ENCODE measurements around the gene PFDN5.
A peak's percentile ranks its signal among the peaks of the same experiment; 100 is the strongest.
"Not testable (repeated sequence)": the region's sequence is repeated elsewhere in the genome, so short reads cannot be mapped to it uniquely, and the experiment has no call there.

Gene PFDN5

GRCh38 chr12:53290661-53291060, 4.7 kb upstream of the PFDN5 start:
- Histone ChIP-seq H3K18ac (ENCODE audit: low read length) (no peak overlapping the region), H3K56ac (ENCODE audit: low read length) (no peak overlapping the region), H2AK5ac (ENCODE audit: low read length) (no peak overlapping the region), H3K4me1 (ENCODE audit: control insufficient read depth, low read depth, low read length) (no peaks in the 10 kb centered on the region), H3K79me1 (ENCODE audit: low read length) (peaks cover under 1% of the 10 kb centered on the region), H3K36me3 (ENCODE audit: control insufficient read depth, insufficient read depth, low read length) (peaks cover 27% of the 10 kb centered on the region), H3K27me3 (ENCODE audit: insufficient read depth, low read length, poor library complexity) (no peaks in the 10 kb centered on the region), H4K5ac (ENCODE audit: low read length) (no peak overlapping the region), H3K4ac (ENCODE audit: low read depth, low read length) (no peak overlapping the region), H4K8ac (ENCODE audit: low read depth, low read length) (no peak overlapping the region), H3K4me2 (ENCODE audit: low read length) (no peak overlapping the region), H3K4me3 (ENCODE audit: low read length) (no peak overlapping the region), H2BK120ac (ENCODE audit: low read depth, low read length) (no peak overlapping the region), H3K79me2 (ENCODE audit: control insufficient read depth, insufficient read depth, low read length) (peaks cover 2% of the 10 kb centered on the region), H3K23ac (ENCODE audit: low read length) (no peak overlapping the region), H3K27ac (ENCODE audit: low read depth, low read length) (no peak overlapping the region), H3K9ac (ENCODE audit: low read length) (no peak overlapping the region), H2BK15ac (replicated peaks; ENCODE audit: low read depth) (no peak overlapping the region), H2BK5ac (ENCODE audit: low read length) (no peak overlapping the region)
- DNase-seq: no peak
- no CpG with 5 or more reads among the region's 9 CpGs for WGBS (ENCODE audit: extremely low coverage, insufficient coverage, low lambda C conversion rate)

DNA sequence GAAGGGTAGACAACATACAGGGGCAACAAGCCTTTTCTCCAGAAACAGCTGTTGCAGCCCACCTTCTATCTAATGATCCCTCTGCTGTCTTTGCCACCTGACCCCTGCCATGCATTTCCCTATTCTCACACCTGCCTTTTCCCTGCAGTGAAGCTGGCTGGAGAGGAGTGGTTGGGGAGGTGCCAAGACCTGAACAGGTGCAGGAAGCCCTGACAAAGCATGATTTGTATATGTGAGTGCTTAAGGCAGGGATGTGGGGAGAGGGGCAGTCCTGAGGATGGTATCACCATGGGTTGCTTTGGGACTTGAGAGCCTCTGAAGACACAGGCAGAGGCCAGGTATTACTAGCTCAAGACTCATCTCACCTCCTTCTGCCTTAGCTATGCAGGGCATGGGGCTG, 2.9 kb upstream of the PFDN5 start:
- Histone ChIP-seq H3K18ac (ENCODE audit: low read length) (no peak overlapping the region), H3K23ac (ENCODE audit: low read length) (no peak overlapping the region), H3K4me3 (ENCODE audit: low read length) (no peak overlapping the region), H3K4me1 (ENCODE audit: control insufficient read depth, low read depth, low read length) (peaks cover 3% of the 10 kb centered on the region), H3K27ac (ENCODE audit: low read depth, low read length) (no peak overlapping the region), H3K56ac (ENCODE audit: low read length) (no peak overlapping the region), H3K9ac (ENCODE audit: low read length) (no peak overlapping the region), H4K8ac (ENCODE audit: low read depth, low read length) (no peak overlapping the region), H3K79me2 (ENCODE audit: control insufficient read depth, insufficient read depth, low read length) (peaks cover 13% of the 10 kb centered on the region), H2BK15ac (replicated peaks; ENCODE audit: low read depth) (no peak overlapping the region), H3K27me3 (ENCODE audit: insufficient read depth, low read length, poor library complexity) (no peaks in the 10 kb centered on the region), H3K4ac (ENCODE audit: low read depth, low read length) (no peak overlapping the region), H2BK5ac (ENCODE audit: low read length) (no peak overlapping the region), H2AK5ac (ENCODE audit: low read length) (no peak overlapping the region), H2BK120ac (ENCODE audit: low read depth, low read length) (no peak overlapping the region), H3K79me1 (ENCODE audit: low read length) (peaks cover 5% of the 10 kb centered on the region), H4K5ac (ENCODE audit: low read length) (no peak overlapping the region), H3K4me2 (ENCODE audit: low read length) (no peak overlapping the region), H3K36me3 (ENCODE audit: control insufficient read depth, insufficient read depth, low read length) (peaks cover 25% of the 10 kb centered on the region)
- no peak for DNase-seq

GRCh38 chr12:53295891-53296219, 513 bp downstream of the PFDN5 start:
- Histone ChIP-seq H3K36me3 (ENCODE audit: control insufficient read depth, insufficient read depth, low read length) (peaks cover 10% of the 10 kb centered on the region), H3K79me2 (ENCODE audit: control insufficient read depth, insufficient read depth, low read length) (peaks cover 20% of the 10 kb centered on the region), H2BK15ac (replicated peaks; ENCODE audit: low read depth) (no peak overlapping the region), H4K8ac (ENCODE audit: low read depth, low read length) (no peak overlapping the region), H4K5ac (ENCODE audit: low read length) (no peak overlapping the region), H3K56ac (ENCODE audit: low read length) (peak overlapping the region; percentile 89), H2BK5ac (ENCODE audit: low read length) (no peak overlapping the region), H3K27ac (ENCODE audit: low read depth, low read length) (no peak overlapping the region), H3K4me3 (ENCODE audit: low read length) (peak overlapping the region; percentile 49), H3K18ac (ENCODE audit: low read length) (no peak overlapping the region), H2BK120ac (ENCODE audit: low read depth, low read length) (no peak overlapping the region), H3K4me2 (ENCODE audit: low read length) (peak overlapping the region; percentile 99), H3K23ac (ENCODE audit: low read length) (peak overlapping the region; percentile 68), H3K4me1 (ENCODE audit: control insufficient read depth, low read depth, low read length) (peaks cover 7% of the 10 kb centered on the region), H2AK5ac (ENCODE audit: low read length) (peak overlapping the region; percentile 13), H3K9ac (ENCODE audit: low read length) (peak overlapping the region; percentile 78), H3K27me3 (ENCODE audit: insufficient read depth, low read length, poor library complexity) (no peaks in the 10 kb centered on the region), H3K79me1 (ENCODE audit: low read length) (peaks cover 14% of the 10 kb centered on the region), H3K4ac (ENCODE audit: low read depth, low read length) (peak overlapping the region; percentile 17)
- no peak for DNase-seq
- no CpG with 5 or more reads among the region's 12 CpGs for WGBS (ENCODE audit: extremely low coverage, insufficient coverage, low lambda C conversion rate)

DNA sequence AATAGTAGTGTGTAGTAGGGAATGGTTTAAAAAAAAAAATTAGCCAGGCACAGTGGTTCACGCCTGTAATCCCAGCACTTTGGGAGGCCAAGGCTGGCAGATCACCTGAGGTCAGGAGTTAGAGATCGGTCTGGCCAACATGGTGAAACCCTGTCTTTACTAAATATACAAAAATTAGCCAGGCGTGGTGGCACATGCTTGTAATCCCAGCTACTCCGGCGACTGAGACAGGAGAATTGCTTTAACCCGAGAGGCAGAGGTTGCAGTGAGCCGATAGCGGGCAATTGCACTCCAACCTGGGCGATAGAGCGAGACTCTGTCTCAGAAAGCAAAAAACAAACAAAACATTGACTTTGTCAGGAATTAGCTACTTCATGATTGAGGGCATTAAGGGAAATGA, 1.8 kb downstream of the PFDN5 start:
- H3K56ac ChIP-seq (ENCODE audit: low read length); H4K8ac ChIP-seq (ENCODE audit: low read depth, low read length); H3K4me3 ChIP-seq (ENCODE audit: low read length); H3K18ac ChIP-seq (ENCODE audit: low read length); DNase-seq; H3K27ac ChIP-seq (ENCODE audit: low read depth, low read length); H3K4ac ChIP-seq (ENCODE audit: low read depth, low read length); H2AK5ac ChIP-seq (ENCODE audit: low read length); H4K5ac ChIP-seq (ENCODE audit: low read length); H2BK120ac ChIP-seq (ENCODE audit: low read depth, low read length); H2BK5ac ChIP-seq (ENCODE audit: low read length); H3K4me1 ChIP-seq (ENCODE audit: control insufficient read depth, low read depth, low read length); H3K36me3 ChIP-seq (ENCODE audit: control insufficient read depth, insufficient read depth, low read length); H3K27me3 ChIP-seq (ENCODE audit: insufficient read depth, low read length, poor library complexity); H2BK15ac ChIP-seq (replicated peaks; ENCODE audit: low read depth); H3K4me2 ChIP-seq (ENCODE audit: low read length); H3K23ac ChIP-seq (ENCODE audit: low read length); H3K9ac ChIP-seq (ENCODE audit: low read length): not testable (repeated sequence)
- Histone ChIP-seq H3K79me2 (ENCODE audit: control insufficient read depth, insufficient read depth, low read length) (peaks cover 22% of the 10 kb centered on the region), H3K79me1 (ENCODE audit: low read length) (peaks cover 16% of the 10 kb centered on the region)
- no CpG with 5 or more reads among the region's 10 CpGs for WGBS (ENCODE audit: extremely low coverage, insufficient coverage, low lambda C conversion rate)

DNA sequence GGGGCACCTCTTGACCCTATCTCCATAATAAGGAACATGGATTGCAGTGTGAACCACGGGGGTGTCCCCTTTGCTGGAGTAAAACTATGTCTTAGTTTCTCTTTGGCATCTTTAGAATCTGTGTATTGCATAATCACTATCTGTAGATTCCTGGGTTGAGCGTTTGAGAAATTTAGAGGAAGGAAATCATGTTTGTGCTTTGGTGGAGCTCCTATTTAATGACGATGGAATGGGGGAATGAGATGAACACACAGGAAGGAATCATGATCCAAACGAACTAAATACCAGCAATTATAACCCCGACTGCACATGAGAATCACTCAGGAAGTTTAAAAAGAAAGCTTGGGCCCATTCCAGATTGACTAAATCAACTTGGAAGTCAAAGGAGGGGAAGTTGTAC, 2.8 kb downstream of the PFDN5 start:
- Histone ChIP-seq H2BK5ac (ENCODE audit: low read length) (no peak overlapping the region), H3K18ac (ENCODE audit: low read length) (no peak overlapping the region), H3K4me2 (ENCODE audit: low read length) (no peak overlapping the region), H3K27me3 (ENCODE audit: insufficient read depth, low read length, poor library complexity) (no peaks in the 10 kb centered on the region), H4K5ac (ENCODE audit: low read length) (no peak overlapping the region), H3K9ac (ENCODE audit: low read length) (no peak overlapping the region), H3K23ac (ENCODE audit: low read length) (no peak overlapping the region), H3K56ac (ENCODE audit: low read length) (no peak overlapping the region), H2BK120ac (ENCODE audit: low read depth, low read length) (no peak overlapping the region), H4K8ac (ENCODE audit: low read depth, low read length) (no peak overlapping the region), H3K36me3 (ENCODE audit: control insufficient read depth, insufficient read depth, low read length) (peaks cover 3% of the 10 kb centered on the region), H3K79me1 (ENCODE audit: low read length) (peaks cover 19% of the 10 kb centered on the region), H2AK5ac (ENCODE audit: low read length) (no peak overlapping the region), H3K4me3 (ENCODE audit: low read length) (no peak overlapping the region), H2BK15ac (replicated peaks; ENCODE audit: low read depth) (no peak overlapping the region), H3K27ac (ENCODE audit: low read depth, low read length) (no peak overlapping the region), H3K79me2 (ENCODE audit: control insufficient read depth, insufficient read depth, low read length) (peaks cover 23% of the 10 kb centered on the region), H3K4me1 (ENCODE audit: control insufficient read depth, low read depth, low read length) (peaks cover 7% of the 10 kb centered on the region), H3K4ac (ENCODE audit: low read depth, low read length) (no peak overlapping the region)
- DNase-seq: no peak
- no CpG with 5 or more reads among the region's 5 CpGs for WGBS (ENCODE audit: extremely low coverage, insufficient coverage, low lambda C conversion rate)

- Histone ChIP-seq H3K79me1 (ENCODE audit: low read length) (peaks cover 19% of the 10 kb centered on the region), H3K4ac (ENCODE audit: low read depth, low read length) (no peak overlapping the region), H2BK5ac (ENCODE audit: low read length) (no peak overlapping the region), H4K5ac (ENCODE audit: low read length) (no peak overlapping the region), H2AK5ac (ENCODE audit: low read length) (no peak overlapping the region), H4K8ac (ENCODE audit: low read depth, low read length) (no peak overlapping the region), H3K23ac (ENCODE audit: low read length) (no peak overlapping the region), H3K4me1 (ENCODE audit: control insufficient read depth, low read depth, low read length) (peaks cover 7% of the 10 kb centered on the region), H3K18ac (ENCODE audit: low read length) (no peak overlapping the region), H3K79me2 (ENCODE audit: control insufficient read depth, insufficient read depth, low read length) (peaks cover 23% of the 10 kb centered on the region), H3K56ac (ENCODE audit: low read length) (no peak overlapping the region), H3K27me3 (ENCODE audit: insufficient read depth, low read length, poor library complexity) (no peaks in the 10 kb centered on the region), H3K4me3 (ENCODE audit: low read length) (no peak overlapping the region), H3K9ac (ENCODE audit: low read length) (no peak overlapping the region), H2BK120ac (ENCODE audit: low read depth, low read length) (no peak overlapping the region), H3K27ac (ENCODE audit: low read depth, low read length) (no peak overlapping the region), H3K36me3 (ENCODE audit: control insufficient read depth, insufficient read depth, low read length) (peaks cover 2% of the 10 kb centered on the region), H3K4me2 (ENCODE audit: low read length) (no peak overlapping the region), H2BK15ac (replicated peaks; ENCODE audit: low read depth) (no peak overlapping the region)
- WGBS (ENCODE audit: extremely low coverage, insufficient coverage, low lambda C conversion rate): no CpG with 5 or more reads among the region's 5 CpGs
- DNase-seq: peak; percentile 90
Observed at GRCh38 chr12:53299101-53299453, 3.7 kb downstream of the PFDN5 start.
